Activated T-helper 1 cell treated with anti-CD3 and anti-CD28 coated beads, Interleukin-2, amount 50 U/mL, for 16 hours (primary cell): ENCODE results near the gene TCF7L2.

ENCODE experiments used
- DNase-seq, 2 donors: peaks; one replicate each; pipeline ENCODE4 v3.0.0-alpha.2; 2020; ENCODE audit warnings: low read depth in 1 of 2, low spot score in 1 of 2

Gene TCF7L2

DNA sequence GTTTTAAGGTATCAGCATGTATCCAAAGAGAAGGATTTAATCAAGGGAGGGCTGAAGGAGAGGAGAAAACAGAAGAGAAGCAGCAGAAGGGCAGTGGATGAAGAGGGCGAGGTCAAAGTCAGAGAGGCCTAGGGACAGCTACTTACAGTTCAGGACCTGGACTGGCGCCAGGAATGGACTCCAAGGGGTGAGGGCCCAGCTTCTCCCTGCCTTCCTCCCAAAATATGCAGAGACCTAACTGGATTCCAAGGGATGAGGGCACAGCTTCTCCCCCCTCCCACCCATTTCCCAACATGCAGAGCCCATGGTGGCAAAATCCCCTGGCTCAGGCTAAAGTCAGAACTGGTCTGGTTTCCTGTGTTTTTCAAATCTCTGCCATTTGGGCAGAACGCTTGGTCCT is 3.4 kb upstream of the TCF7L2 start:
- DNase-seq: no peak

- DNase-seq: no peak
Measured at GRCh38 chr10:112948196-112948595, 1.9 kb upstream of the TCF7L2 start.

DNA sequence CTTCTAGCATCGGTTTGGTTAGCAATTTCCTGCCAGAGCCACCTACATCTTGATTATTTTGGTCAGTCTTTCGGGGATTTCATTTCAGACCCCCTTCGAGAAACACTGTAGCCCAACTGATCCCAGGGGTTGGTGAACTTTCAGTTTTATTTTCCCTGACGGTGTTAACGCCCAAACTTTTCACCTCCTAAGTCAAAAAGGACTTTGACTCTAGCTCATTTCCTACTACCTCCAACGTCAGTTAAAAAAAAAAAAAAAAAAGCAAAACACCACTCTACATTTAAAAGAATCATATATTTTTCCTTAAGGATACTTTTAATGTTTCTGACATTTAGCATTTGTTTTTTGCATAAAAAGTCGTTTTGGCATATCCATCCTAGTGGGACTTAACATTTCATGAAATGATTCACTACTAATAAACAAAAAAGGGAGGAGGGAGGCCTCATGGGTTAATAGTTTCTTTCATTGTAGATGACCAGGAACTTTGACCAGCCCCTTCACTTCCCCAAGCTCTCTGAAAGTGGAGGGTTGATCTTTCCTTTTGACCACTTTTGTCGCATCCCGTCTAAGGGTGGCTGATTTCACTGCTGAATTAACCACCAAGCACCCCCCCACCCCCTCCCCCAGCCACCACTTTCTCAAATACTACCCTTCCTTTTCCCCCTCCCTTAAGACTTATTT is 764 bp upstream of the TCF7L2 start:
- no peak for DNase-seq

GRCh38 chr10:112950714-112951358 is 789 bp downstream of the TCF7L2 start:
- DNase-seq: no peak

DNA sequence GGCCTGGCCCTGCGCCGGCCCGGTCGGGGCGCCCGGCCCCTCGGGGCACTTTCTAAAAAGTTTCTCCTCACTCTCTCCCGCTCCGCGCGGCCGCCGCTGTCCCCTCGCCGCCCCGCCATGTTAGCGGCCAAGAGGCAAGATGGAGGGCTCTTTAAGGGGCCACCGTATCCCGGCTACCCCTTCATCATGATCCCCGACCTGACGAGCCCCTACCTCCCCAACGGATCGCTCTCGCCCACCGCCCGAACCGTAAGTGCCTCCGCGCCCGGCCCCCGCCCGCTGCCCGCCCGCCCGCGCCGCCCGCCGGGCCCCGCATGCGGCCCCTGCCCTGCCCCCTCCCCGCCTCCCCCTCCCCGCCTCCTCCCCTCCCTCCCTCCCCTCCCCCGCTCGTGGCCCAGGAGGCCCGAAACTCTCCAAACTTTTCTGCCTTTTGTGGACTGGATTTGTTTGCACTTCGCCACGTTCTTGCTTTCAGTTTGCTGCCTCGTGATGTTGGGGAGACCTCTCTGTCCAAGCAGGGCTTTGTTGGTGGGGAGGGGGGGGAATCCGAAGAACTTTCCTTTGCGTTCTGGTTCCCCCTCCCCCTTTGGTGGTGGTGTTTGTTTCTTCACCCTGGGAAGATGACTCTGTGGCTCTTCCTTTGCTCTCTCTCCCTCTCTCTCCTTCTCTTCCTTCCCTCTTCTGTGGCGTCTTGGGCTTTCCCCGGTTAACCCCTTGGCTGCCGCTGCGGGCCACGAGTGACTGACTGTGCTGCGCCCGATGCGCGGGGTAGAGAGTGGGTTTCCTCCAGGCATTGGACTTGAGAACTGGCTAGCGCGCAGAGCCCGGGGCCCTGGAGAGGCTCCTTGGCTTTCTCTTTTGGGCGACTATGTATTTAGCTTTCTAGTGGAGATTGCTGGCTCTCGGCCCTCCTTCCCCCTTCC is 1.6 kb downstream of the TCF7L2 start:
- no peak for DNase-seq

DNA sequence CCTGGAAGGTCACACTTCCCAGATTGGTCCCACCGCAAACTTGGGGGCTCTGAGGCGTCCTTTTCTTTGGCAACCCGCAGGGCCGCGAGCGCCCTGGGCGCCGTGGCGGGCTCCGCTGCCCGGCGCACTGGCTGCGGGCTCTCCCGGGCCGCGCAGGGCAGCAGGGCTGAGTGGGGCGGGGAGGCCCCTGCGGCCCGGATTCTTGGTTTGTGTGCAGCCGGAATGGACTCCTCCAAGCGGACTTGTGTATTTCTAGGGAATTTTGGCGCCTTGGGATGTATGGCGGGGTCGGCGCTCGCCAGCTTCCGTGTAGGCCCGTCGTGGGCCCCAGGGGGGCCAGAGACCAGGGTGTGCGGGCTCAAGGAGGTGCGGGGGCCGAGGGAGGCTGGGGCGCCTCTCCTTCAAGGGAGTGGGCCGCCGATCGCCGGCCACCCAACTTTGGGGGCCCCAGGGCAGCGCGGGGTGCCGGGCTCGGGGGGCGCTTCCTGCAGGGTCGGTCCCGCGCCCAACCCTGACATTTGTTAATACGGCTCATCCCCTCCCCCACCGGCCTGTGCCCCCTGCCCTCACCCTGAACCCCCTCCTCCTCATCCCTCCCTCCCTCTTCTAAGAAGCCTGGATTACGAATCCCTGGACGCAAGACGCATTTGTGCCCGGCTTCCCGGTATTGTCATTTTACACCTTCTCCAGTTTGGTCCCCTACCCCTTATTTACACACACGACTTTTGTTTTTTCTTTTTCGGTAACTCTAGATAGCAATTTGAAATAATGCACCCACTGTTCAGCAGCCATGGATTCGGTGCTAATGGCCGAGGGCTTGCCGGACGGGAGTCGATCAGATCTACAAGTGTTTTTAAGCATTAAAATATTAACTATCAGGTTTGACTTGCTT is 2.5 kb downstream of the TCF7L2 start:
- no peak for DNase-seq

DNA sequence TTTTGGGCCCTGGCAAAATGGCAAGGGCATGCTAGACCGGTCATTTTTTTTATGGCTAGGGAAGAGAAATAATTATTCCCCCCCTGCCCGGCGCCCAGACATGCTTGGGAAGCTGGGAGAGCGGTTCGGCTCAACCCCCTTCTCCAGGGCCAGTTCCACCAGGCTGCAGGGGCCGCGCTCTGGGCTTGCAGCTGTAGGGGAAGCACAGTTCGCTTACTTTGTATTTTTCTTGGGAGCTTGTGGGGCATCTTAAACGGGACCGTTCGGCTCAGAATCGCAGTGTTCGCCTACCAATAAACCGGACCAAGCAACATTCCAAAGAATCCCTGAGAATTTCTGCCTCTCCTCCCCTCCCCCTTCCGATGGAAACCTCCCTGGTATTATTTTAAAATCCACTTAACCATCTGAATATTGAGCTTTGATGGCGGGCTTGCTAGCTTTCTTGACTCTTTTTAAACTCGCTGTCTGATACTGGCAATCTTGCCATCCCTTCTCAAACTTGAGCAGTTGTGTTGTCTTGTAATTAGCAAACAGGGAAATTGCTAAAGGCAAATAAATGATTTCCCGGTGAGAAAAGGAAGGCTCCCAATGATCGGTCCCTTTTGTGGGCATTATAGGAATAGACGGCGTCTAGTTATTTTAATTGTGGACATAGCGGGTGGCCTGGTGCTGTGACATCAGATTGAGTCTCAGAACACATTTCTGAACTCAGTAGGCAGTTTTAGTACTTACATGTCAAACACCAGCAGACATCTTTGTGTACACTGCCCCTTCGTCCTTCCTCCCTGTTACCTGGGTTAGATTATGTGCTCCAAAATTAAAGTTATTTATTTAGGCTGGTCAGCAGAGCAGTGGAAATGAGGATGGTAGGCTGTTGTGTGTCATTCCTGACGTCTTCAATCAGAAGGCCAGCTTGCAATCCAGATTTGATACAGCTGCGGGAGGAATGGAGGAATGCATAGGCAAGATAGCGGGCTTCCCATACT is 3.4 kb downstream of the TCF7L2 start:
- DNase-seq: no peak

DNA sequence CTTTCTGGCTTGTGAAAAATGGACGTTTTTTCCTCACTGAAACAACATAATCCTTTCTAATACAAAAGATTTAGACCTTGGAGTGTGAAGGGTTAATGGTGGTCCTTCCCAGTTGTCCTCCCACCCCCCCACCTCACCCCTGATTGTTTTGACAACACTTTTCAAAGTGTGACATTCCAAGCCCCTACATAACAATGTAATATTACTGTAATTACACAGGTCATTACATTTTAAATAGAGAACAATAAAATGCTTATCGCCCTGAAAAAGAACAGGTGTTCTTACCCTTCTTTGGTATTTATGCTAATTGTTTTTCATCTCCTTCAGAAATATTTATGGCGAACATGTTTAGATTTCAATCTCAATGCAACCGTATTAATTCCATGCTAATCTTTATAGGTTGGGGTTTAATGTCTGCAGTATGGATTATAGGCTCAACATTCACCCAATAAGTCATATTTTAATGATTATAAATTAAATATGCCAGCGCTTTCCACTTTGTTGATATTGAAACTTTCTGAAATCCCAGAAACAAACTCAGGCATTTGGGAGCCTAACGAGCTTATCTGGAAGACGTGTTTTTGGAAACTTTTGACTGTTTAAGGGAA is 5.0 kb downstream of the TCF7L2 start:
- no peak for DNase-seq

GRCh38 chr10:112955582-112956421 is 5.8 kb downstream of the TCF7L2 start:
- no peak for DNase-seq

DNA sequence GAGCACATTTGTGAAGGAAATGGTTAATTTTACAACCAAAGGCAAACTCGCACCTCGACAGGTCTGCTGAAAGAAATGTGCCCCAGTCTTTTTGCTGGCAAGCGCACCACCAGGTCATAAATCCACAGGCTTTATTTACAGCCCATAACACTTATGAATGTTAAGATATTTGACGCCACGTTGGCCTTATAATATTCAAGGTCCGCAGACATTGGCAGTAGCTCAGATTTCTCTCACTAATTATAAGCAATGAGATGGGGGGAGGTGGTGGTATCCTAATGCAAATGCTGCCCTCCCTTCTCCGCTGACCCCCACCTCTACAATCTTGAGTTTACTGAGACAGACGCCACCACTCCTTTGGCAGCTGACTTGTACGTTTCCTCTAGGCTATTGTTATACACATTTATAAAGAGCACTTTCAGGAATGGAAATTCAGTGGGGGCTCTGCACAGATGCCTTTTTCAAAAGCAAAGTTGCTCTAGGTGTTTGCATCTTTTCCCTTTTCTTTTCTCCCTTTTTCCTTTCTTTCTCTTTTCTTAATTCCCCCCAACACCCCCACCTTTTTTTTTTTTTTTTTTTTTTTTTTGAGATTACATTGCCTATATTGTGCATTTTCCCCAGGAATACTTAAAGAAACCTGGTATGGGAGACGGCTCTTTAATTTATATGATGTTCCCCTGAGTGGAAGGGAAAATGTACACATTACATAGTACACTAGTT is 6.7 kb downstream of the TCF7L2 start:
- no peak for DNase-seq

DNA sequence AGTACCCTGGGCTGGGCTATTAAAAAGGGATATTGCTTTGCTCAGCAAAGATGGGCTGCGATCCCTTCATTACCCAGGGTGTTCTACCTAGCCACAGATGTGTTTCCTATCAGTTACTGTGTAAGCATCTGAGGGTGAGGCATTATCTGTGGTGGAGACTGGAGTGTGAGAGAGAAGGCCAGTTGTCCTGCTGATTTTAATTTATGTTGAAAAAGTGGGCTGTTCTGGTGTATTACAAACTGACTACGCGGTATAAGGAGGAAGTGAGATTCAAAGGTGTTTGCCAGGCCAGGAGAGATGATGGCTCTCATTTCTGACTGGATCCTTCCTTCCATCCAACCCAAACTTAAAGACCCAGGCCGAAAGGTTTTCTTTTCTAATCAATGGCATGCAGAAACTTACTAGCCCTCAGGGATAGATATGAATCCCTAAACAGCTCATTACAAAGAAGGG is 7.6 kb downstream of the TCF7L2 start:
- no peak for DNase-seq

GRCh38 chr10:112958275-112958995 is 8.4 kb downstream of the TCF7L2 start:
- DNase-seq: no peak

DNA sequence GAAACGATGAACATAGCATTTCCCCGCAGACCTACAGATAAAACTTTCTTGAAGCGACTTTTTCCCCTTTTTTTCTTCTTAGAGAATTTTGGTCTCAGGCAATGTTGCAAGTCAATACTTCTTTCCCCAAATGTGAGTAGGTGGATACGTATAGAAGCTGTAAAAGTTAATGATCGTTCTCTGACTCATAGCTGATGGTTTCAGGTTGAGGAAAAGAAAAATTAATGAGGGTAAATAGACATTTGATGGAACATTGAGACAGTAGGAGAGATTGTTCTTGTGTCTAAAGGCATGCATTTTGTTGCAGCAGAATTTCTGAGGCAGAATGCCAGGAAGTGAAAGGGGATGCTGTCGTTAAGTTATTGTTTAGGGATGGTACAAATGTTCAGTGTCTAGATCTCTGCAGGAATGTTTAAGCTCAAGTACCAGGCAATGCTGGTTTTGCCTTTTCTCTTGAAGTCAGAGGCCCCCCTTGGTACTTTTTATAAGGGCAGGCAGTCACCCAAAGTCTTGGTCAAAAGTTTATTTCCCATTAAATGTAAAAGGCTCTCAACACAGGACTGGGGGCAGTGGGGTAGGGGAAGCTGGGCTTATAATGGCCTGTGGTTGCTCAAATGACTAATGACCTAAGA is 9.3 kb downstream of the TCF7L2 start:
- DNase-seq: no peak

DNA sequence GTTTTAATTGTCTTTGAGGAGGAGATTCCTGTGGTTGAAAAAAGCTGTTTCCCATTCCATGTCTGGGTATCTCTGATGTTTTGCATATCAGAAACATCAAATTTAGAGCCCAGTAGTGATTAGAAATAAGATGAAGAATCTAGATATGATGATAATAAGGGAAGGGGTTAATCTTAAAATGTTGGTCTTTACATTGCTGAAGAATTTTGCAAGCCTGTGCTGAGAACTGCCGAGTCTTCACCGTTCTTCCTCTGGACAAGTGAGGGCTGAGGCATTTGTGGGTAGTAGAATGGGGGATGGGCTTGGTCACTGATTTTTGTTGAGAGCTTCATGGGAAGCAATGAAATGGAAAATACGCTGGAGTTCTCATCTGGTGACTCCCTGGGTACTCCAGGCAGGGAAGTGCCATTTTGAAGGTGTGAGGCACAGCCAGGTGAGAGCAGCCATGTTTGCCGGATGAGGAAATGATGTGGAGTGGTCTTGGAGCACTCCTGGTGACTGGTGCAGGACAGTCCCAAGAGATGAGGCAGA is 10.2 kb downstream of the TCF7L2 start:
- DNase-seq: no peak

DNA sequence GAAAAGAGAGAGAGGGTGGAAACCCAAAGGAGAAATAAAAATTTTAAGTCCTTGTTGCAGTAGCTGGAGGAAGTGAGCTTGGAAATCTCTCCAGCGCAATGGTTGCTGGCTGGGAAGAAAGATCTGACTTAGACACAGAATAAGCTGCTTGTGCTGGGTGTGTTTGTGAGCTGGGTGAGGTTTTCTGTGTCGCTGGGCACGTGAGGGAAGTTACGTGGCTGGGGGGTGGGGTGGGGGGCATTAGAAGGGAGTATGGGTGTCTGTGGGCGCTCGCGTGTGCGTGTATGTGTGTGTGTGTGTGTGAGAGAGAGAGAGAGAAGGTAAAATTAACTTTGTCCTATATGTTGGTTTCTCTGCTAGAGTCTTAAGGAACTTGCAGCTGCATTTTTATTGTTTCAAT is 11.6 kb downstream of the TCF7L2 start:
- no peak for DNase-seq

- no peak for DNase-seq
Measured at GRCh38 chr10:112962343-112962742, 12.3 kb downstream of the TCF7L2 start.
